HCT116 (cell line): ENCODE data around the gene CD3E.

Experiments
- ELF1 ChIP-seq: IDR thresholded peaks from 2 replicates; pipeline ENCODE4 v1.6.1; 2012; ENCODE audit warnings: low read depth, borderline replicate concordance
- EZH2 ChIP-seq: fragments of 200-600 bp; sonication (generic); IDR thresholded peaks from 2 replicates; pipeline ENCODE4 v1.6.1; 2017; ENCODE audit warnings: antibody characterized with exemption, mixed run types
- POLR2A ChIP-seq: IDR thresholded peaks from 2 replicates; pipeline ENCODE4 v1.7.0; 2011; ENCODE audit warnings: borderline replicate concordance; ENCODE audit not compliant: insufficient read depth, insufficient read length; ENCODE audit errors: extremely low read depth
- SIN3A ChIP-seq: IDR thresholded peaks from 2 replicates; pipeline ENCODE4 v1.6.1; 2012; ENCODE audit warnings: low read depth
- YY1 ChIP-seq: IDR thresholded peaks from 2 replicates; pipeline ENCODE4 v1.6.1; 2011; ENCODE audit warnings: low read length, low read depth, moderate library complexity, mild to moderate bottlenecking; ENCODE audit not compliant: insufficient replicate concordance; ENCODE audit errors: extremely low read depth
- TF ChIP-seq, protein P1 (sequence below), 3 experiments: fragments of 200-600 bp in 1 of 3; sonication (generic) in 1 of 3; IDR thresholded peaks in 2 of 3; conservative IDR thresholded peaks in 1 of 3; 2 replicates each; pipeline ENCODE4 v1.5.1; 2012 to 2017; ENCODE audit warnings: low read depth in 2 of 3, low read length in 2 of 3, antibody characterized with exemption in 1 of 3, borderline replicate concordance in 1 of 3, control low read depth in 1 of 3, mild to moderate bottlenecking in 1 of 3, mixed read lengths in 1 of 3, mixed run types in 1 of 3, moderate library complexity in 1 of 3; ENCODE audit not compliant: insufficient read depth in 1 of 3
- TF ChIP-seq, protein P2 (sequence below): IDR thresholded peaks from 2 replicates; pipeline ENCODE4 v1.6.1; 2012; ENCODE audit warnings: low read depth

- no peak for TF ChIP-seq ELF1
- TF ChIP-seq, protein P1, sequence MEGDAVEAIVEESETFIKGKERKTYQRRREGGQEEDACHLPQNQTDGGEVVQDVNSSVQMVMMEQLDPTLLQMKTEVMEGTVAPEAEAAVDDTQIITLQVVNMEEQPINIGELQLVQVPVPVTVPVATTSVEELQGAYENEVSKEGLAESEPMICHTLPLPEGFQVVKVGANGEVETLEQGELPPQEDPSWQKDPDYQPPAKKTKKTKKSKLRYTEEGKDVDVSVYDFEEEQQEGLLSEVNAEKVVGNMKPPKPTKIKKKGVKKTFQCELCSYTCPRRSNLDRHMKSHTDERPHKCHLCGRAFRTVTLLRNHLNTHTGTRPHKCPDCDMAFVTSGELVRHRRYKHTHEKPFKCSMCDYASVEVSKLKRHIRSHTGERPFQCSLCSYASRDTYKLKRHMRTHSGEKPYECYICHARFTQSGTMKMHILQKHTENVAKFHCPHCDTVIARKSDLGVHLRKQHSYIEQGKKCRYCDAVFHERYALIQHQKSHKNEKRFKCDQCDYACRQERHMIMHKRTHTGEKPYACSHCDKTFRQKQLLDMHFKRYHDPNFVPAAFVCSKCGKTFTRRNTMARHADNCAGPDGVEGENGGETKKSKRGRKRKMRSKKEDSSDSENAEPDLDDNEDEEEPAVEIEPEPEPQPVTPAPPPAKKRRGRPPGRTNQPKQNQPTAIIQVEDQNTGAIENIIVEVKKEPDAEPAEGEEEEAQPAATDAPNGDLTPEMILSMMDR (IDR thresholded peaks at IDR 0.05 in 2 of 3, conservative IDR thresholded peaks at IDR 0.05 in 1 of 3; ENCODE audit: borderline replicate concordance in 1 of 3, insufficient read depth in 1 of 3, low read depth in 2 of 3, low read length in 2 of 3), result no peak
- TF ChIP-seq, protein P2, sequence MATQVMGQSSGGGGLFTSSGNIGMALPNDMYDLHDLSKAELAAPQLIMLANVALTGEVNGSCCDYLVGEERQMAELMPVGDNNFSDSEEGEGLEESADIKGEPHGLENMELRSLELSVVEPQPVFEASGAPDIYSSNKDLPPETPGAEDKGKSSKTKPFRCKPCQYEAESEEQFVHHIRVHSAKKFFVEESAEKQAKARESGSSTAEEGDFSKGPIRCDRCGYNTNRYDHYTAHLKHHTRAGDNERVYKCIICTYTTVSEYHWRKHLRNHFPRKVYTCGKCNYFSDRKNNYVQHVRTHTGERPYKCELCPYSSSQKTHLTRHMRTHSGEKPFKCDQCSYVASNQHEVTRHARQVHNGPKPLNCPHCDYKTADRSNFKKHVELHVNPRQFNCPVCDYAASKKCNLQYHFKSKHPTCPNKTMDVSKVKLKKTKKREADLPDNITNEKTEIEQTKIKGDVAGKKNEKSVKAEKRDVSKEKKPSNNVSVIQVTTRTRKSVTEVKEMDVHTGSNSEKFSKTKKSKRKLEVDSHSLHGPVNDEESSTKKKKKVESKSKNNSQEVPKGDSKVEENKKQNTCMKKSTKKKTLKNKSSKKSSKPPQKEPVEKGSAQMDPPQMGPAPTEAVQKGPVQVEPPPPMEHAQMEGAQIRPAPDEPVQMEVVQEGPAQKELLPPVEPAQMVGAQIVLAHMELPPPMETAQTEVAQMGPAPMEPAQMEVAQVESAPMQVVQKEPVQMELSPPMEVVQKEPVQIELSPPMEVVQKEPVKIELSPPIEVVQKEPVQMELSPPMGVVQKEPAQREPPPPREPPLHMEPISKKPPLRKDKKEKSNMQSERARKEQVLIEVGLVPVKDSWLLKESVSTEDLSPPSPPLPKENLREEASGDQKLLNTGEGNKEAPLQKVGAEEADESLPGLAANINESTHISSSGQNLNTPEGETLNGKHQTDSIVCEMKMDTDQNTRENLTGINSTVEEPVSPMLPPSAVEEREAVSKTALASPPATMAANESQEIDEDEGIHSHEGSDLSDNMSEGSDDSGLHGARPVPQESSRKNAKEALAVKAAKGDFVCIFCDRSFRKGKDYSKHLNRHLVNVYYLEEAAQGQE, result no peak
- no peak for TF ChIP-seq EZH2
- TF ChIP-seq POLR2A, result no peak
- no peak for TF ChIP-seq SIN3A
- TF ChIP-seq YY1, result no peak
These were observed at the start of gene CD3E for GRCh38 chr11:118304568-118305248.
